Right renal cortex interstitium (tissue), 3 donors: ENCODE data around the gene DNAH1. TPM values are rescaled to one million over a fixed set of nuclear protein-coding genes. Genes with fewer than 3 reads are reported as not detected.

Experiments used
- DNase-seq, 3 donors: peaks; one replicate each; pipeline ENCODE4 v3.0.0-alpha.2; 2013; ENCODE audit warnings: low read depth in 3 of 3, low spot score in 2 of 3
- polyA plus RNA-seq, 3 donors: library from polyadenylated mRNA; unstranded; fragments of 120-200 nt; gene quantifications; one replicate each; pipeline ENCODE4 v1.2.1, GENCODE V29; 2013; ENCODE audit not compliant: insufficient read length in 3 of 3

The DNAH1 gene
- polyA plus RNA-seq, 3 donors, result 6.5 to 8.1 (median 6.9) TPM

DNA sequence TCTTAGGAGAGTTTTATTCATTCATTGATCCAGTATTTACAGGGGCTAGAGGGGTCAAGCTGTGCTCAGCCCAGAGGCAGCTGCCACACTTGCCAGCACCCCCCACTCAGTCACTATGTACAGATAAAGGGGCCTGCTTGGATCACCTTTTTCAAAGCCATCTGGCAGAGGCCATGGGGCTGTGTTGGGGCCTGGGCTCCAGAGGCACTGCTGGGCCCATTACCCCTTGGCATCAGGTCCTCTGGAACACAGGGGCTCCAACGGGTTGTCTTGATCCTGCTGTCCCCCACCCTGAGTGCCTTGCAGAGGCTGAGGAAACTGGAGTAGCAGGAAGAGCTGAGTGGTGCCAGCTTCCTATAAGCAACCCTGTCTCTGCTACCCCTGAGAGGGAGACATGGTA, 84.9 kb downstream of the DNAH1 start:
- no peak for DNase-seq

GRCh38 chr3:52401551-52401950, 85.4 kb downstream of the DNAH1 start:
- no peak for DNase-seq

- DNase-seq, result no peak
Observed at GRCh38 chr3:52402101-52402521, 86.0 kb downstream of the DNAH1 start.

GRCh38 chr3:52402706-52403270, 86.7 kb downstream of the DNAH1 start:
- no peak for DNase-seq

GRCh38 chr3:52403271-52403841, 87.2 kb downstream of the DNAH1 start:
- DNase-seq, result no peak

DNA sequence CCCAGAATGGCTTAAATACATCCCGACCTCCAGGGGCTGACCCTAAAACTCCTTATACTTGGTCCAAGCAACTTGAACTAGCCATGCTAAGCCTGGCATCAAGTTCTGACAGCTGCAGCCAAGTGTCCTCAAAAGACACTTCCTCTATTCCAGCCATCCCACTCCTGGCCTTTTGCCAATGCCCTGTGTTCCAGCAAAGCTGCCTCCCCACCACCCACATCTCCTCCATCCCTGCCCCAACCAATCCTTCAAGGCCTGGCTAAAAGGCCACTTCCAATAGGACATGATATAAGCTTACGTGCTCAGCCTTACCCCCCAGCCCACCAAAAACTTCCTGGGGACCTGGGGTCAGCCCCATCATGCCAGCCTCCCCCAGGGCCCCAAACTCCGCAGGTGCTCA, 87.8 kb downstream of the DNAH1 start:
- DNase-seq, result no peak

DNA sequence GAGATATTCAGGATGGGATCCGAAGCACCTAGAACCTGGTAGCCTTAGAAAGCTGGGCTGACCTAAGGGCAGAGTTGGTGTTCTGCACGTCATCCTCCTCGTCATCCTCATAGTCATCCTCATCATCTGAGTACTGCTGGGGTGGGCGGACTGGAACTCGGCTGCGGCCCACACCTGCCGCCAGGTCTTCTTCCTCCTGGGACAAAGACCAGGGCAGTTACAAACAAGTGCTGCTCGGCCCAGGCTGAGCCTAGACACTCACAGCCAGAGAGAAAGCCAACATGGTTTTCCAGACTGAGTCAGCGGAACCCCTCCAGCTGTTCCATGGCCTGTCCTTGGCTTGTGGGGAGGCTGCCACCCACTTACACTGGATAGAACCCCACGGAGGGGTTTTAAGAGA, 88.3 kb downstream of the DNAH1 start:
- DNase-seq, result no peak

GRCh38 chr3:52405066-52405465, 88.9 kb downstream of the DNAH1 start:
- no peak for DNase-seq

GRCh38 chr3:52405601-52406110, 89.5 kb downstream of the DNAH1 start:
- no peak for DNase-seq

- DNase-seq, result no peak
Observed at GRCh38 chr3:52406231-52406661, 90.1 kb downstream of the DNAH1 start.

- no peak for DNase-seq
Observed at GRCh38 chr3:52406791-52407510, 90.8 kb downstream of the DNAH1 start.

- DNase-seq, result no peak
Observed at GRCh38 chr3:52407779-52408178, 91.7 kb downstream of the DNAH1 start.

DNA sequence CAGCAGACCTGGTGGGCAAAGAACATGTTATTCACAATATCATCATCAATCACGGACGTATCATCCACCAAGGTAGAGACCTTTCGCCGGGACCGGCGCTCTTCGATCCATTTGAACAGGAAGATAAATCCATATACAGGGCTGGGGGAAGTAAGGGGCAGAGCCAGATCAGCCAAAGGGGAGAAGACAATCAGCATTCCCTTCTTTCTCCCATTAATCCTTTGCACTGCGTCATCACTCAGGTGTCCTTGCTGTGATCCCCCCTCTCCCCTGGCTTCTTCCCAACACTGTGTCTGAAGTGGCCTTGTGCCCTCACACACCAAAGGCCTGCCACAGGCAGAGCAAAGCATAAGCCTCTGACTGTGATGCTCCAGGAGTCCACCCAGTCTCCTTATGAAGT, 92.3 kb downstream of the DNAH1 start:
- DNase-seq, result no peak

- no peak for DNase-seq
Observed at GRCh38 chr3:52415800-52416199, 99.7 kb downstream of the DNAH1 start.

DNA sequence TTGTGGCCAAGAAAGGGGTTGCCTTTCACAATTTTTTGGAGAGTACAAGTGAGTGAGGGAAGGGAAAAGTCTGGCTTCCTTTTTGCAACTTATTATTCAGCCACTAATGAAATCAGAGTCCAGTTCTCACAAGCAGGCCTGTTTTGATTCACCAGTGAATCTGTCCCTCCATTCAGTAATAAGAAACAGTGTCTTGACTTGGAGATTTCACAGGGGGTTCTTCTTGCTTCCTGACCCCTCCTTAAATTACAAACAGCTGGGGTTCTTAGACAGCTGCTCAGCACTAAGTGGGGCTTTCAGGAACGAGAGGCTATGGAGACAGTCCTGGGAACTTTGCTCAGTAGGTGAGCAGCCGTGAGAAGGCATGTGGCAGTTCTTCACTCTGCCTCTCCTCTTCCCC, 104.3 kb downstream of the DNAH1 start:
- no peak for DNase-seq

- DNase-seq, result no peak
Observed at GRCh38 chr3:52422669-52423068, 106.5 kb downstream of the DNAH1 start.

DNA sequence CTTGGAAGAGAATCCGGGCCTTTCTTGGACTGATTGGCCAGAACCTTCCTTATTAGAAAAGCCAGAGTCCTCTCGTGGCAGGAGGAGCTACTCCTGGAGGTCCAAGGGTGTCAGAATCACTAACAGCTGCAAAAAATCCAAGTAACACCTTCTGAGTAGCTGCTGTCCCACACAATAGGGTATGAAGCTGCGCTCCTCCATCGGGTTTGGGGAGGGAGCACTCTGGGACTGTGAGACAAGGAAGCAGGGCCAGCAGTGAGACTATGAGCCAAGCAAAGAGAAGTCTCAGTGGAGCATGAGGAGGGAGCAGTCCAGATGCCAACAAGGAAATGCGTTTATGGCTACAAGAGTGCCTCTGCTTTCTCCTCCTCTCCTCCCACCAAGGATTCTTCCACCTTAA, 107.1 kb downstream of the DNAH1 start:
- no peak for DNase-seq

DNA sequence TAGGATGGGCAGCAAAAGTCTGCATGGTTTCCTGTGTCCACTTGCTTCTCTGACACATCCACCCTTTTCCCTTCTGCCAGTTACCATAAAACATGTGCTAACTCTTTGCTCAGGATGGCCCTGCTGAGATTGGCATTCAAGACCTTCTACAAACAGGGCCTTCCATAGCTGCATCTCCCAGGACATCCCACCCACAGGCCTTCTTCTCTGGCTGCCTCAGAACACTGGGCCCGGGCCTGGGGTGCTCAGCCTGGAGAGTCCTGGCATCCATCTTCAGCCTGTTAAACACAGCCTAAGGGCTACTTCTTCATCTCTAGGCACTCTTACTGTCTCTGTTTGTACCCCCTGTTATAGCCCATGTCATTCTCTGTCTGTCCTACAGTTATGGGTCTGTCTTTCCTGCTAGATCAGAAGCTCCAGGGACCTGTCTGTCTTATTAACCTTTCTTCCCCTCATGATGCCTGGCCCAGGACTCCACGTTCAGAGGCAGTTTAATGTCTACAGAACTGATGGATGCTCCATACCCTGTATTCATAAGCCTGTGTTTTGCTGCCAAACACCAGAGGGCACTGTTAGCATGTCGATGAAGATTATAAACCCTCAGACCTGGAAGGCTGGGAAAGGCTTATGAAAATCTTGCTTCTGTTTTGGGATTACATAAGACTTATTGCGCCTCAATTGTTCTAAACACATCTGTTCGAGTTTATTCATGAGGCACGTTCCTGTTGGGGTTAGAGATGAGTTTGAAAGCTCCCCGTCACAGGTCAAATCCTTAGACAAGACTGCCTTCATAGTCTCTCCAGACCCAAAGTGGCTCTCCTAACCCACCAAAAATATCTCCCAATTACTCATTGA, 112.3 kb downstream of the DNAH1 start:
- no peak for DNase-seq

- no peak for DNase-seq
Observed at GRCh38 chr3:52429031-52429430, 112.9 kb downstream of the DNAH1 start.

- no peak for DNase-seq
Observed at GRCh38 chr3:52429779-52430415, 113.8 kb downstream of the DNAH1 start.

- no peak for DNase-seq
Observed at GRCh38 chr3:52430416-52430810, 114.3 kb downstream of the DNAH1 start.
